Stimulated activated memory B cell treated with anti-CD40 and anti-IgM and Interleukin-4, amounts not matched to agents 10 μg/mL and 1 μg/mL and 100 μg/mL, for 72 hours (primary cell): ENCODE results near the gene USF3.
"Not testable (repeated sequence)": the region's sequence is repeated elsewhere in the genome, so short reads cannot be mapped to it uniquely, and the experiment has no call there.

ENCODE experiments used
- ATAC-seq: fragments of 150-1000 bp; cut with Tn5 transposase; 2 replicates; pipeline ENCODE4 v1.10.0; 2021
- H3K27ac Mint-ChIP-seq: one replicate; pipeline ENCODE4 v1.8.0; 2022; ENCODE audit warnings: mild to moderate bottlenecking, mixed read lengths
- H3K27me3 Mint-ChIP-seq: one replicate; pipeline ENCODE4 v1.8.0; 2022; ENCODE audit warnings: mixed read lengths
- H3K36me3 Mint-ChIP-seq: one replicate; pipeline ENCODE4 v1.8.0; 2022; ENCODE audit warnings: mixed read lengths
- H3K4me1 Mint-ChIP-seq: one replicate; pipeline ENCODE4 v1.8.0; 2022; ENCODE audit warnings: mixed read lengths
- H3K4me3 Mint-ChIP-seq: one replicate; pipeline ENCODE4 v1.8.0; 2022; ENCODE audit warnings: mild to moderate bottlenecking, moderate library complexity, mixed read lengths
- H3K9me3 Mint-ChIP-seq: one replicate; pipeline ENCODE4 v1.8.0; 2022; ENCODE audit warnings: mixed read lengths

USF3 gene

GRCh38 chr3:113643583-113643982 is 52.9 kb downstream of the USF3 start:
- ATAC-seq: no peak

GRCh38 chr3:113638910-113639309 is 57.5 kb downstream of the USF3 start:
- Mint-ChIP-seq H3K27ac (no peak overlapping the region), H3K27me3 (no peaks in the 10 kb centered on the region), H3K9me3 (peaks cover 2% of the 10 kb centered on the region), H3K4me3 (no peak overlapping the region), H3K4me1 (no peaks in the 10 kb centered on the region), H3K36me3 (peaks cover 4% of the 10 kb centered on the region)
- no peak for ATAC-seq

More at GRCh38 chr3:113643583-113643982, 52.9 kb downstream of the USF3 start:
- Mint-ChIP-seq H3K4me1 (no peaks in the 10 kb centered on the region), H3K27ac (no peak overlapping the region), H3K4me3 (no peak overlapping the region), H3K27me3 (no peaks in the 10 kb centered on the region), H3K36me3 (peaks cover 42% of the 10 kb centered on the region), H3K9me3 (peaks cover 10% of the 10 kb centered on the region)

DNA sequence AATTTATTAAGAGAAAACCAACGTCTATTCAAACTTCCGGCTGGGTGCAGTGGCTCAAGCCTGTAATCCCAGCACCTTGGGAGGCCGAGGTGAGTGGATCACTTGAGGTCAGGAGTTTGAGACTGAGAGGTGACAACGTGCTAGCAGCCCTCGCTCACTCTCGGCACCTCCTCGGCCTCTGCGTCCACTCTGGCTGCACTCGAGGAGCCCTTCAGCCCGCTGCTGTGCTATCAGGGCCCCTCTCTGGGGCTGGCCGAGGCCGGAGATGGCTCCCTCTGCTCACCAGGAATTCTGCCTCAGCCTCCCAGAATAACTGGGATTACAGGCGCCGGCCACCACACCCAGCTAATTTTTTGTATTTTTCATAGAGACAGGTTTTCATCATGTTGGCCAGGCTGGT is 58.7 kb downstream of the USF3 start:
- no peak overlapping the region for H3K27ac Mint-ChIP-seq
- no peak overlapping the region for H3K4me3 Mint-ChIP-seq
- no peaks in the 10 kb centered on the region for H3K27me3 Mint-ChIP-seq
- H3K36me3 Mint-ChIP-seq: no peaks in the 10 kb centered on the region
- no peak for ATAC-seq
- H3K4me1 Mint-ChIP-seq: no peaks in the 10 kb centered on the region
- no peaks in the 10 kb centered on the region for H3K9me3 Mint-ChIP-seq

DNA sequence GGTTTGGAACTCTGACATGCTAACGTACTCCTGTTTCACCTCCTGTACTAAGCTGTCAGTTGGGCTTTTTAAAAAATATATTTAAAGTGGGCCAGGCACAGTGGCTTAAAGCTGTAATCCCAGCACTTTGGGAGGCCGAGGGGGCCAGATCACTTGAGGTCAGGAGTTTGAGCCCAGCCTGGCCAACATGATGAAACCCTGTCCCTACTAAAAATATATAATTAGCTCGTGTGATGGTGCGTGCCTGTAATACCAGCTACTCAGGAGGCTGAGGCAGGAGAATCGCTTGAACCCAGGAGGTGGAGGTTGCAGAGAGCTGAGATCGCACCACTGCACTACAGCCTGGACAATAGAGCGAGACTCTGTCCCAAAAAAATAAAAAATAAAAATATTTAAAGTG is 60.4 kb downstream of the USF3 start:
- H3K27ac Mint-ChIP-seq, ATAC-seq, H3K36me3 Mint-ChIP-seq, H3K27me3 Mint-ChIP-seq, H3K4me1 Mint-ChIP-seq, H3K4me3 Mint-ChIP-seq, H3K9me3 Mint-ChIP-seq: not testable (repeated sequence)

DNA sequence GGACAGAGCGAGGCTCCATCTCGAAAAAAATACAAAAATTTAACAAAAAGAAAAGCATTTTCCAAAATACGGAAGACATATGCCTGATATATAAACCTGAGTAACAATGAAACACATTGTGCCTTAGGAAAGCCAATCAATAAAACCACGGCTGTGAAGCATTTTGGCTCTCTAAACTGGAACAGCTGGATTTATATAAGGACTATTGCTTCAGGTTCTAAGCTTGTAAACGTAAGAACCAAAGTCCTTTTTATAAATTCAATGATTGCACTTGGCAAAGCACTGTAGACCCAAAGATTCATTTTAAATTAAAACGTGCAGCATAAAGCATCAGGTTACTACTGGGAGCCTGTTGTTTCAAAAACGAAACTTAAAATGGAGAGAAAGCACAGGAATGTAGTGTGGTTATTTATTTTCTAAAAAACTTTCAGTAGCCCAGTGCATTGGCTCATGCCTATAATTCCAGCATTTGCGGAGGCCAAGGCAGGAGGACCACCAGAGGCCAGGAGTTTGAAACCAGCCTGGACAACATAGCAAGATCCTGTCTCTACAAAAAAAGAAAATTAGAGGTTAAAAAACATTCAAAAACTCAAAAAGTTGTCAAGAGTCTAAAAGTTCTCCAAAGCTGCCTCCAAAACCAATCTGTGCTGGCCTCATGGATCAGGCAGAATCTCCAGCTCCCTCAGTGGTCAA is 61.5 kb downstream of the USF3 start:
- peaks cover 16% of the 10 kb centered on the region for H3K4me1 Mint-ChIP-seq

DNA sequence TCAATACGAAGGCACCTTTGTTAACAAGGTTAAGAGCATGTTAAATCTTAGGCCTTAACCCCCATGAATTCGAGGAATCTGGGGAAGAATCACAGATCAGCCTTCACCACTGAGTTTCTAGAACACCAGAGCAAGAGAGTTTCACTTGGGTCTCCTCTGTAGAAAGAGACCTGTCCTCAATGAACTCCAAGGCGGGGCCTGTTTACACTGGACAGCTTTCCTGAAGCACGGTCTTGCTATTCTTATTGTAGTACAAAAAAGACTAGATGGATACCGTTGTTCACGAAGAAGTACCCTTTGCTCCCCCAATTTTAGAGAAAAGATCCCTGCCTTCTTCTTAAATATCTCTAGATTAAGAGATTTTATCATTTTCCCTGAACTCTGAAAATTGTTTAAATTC is 64.9 kb downstream of the USF3 start:
- H3K4me3 Mint-ChIP-seq: no peak overlapping the region
- no peaks in the 10 kb centered on the region for H3K27me3 Mint-ChIP-seq
- ATAC-seq: no peak
- peak overlapping the region; percentile 74 for H3K27ac Mint-ChIP-seq
- peaks cover 34% of the 10 kb centered on the region for H3K36me3 Mint-ChIP-seq
- H3K4me1 Mint-ChIP-seq: peaks cover 32% of the 10 kb centered on the region
- no peaks in the 10 kb centered on the region for H3K9me3 Mint-ChIP-seq

More for the DNA sequence above, 61.5 kb downstream of the USF3 start:
- H3K36me3 Mint-ChIP-seq: peaks cover 12% of the 10 kb centered on the region
- H3K9me3 Mint-ChIP-seq: no peaks in the 10 kb centered on the region
- H3K27me3 Mint-ChIP-seq: no peaks in the 10 kb centered on the region
- H3K27ac Mint-ChIP-seq: no peak overlapping the region
- no peak for ATAC-seq
- no peak overlapping the region for H3K4me3 Mint-ChIP-seq

DNA sequence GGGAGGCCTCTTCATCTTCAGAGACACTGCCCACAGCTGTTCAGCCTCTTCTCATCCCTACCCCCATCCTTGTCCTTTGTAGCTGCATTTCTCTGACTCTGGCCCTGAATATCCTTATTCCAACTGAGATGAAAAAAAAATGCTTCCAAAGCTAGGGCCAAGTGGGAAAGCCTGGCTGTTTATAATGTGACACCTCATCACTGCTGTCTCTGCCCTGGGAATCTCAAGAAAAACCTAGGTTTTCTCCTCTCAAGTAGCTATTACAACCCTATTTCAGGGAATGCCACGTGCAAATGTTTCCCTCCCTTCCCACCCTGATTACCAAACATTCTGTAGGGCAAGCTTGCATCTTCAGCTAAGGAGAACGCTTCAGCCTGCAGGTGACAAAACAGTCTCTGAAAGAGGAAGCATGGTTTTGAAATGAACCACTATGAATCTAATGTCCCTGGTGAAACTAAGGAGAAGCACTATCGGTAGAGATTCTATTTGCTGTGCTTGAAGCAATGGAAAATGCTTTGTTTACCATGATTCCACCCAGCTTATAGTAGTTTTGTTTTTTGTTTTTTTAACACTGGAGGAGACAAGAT is 65.4 kb downstream of the USF3 start:
- peaks cover 37% of the 10 kb centered on the region for H3K4me1 Mint-ChIP-seq
- no peaks in the 10 kb centered on the region for H3K9me3 Mint-ChIP-seq
- H3K36me3 Mint-ChIP-seq: peaks cover 39% of the 10 kb centered on the region
- peak; percentile 72 for ATAC-seq
- no peak overlapping the region for H3K4me3 Mint-ChIP-seq
- H3K27ac Mint-ChIP-seq: peak overlapping the region; percentile 74
- no peaks in the 10 kb centered on the region for H3K27me3 Mint-ChIP-seq

DNA sequence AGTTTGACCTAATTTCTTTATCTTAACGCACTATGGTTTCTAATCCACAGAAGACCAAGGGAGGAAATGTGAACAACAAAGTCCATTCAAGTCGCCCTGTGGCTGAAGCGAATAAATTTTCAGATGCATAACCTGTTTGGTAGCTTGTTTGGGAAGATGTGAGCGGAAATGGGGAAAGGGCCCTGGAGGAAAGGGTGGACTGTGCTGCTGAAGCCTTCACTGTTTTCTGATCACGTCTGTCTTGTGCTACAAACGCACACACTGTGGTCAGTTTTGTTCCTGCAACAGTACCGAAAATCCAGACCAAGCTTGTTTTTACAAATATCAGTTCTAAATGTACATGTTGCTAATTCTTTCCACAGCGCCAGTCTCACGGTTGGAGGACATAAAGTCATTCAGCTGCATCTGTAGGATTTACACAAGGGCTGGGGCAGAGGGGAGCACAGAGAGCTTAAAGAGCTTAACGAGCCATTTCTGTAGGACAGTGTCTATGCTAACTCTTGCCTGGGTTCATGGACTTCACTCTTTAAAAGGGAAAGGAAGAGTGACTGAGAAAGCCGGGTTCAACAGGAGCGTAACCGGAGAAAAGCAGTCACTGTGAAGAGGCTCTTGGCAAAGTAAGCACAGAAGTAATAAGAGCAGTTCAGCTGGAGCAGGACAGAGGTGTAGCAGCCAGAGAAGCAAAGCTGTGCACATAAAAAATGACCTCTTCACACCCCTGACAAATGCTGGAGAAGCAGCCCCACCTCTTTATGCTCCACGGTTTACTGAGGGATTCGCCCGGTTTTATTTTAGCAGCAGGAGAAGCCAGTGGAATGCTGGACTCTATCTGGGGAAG is 66.6 kb downstream of the USF3 start:
- Mint-ChIP-seq H3K4me3 (no peak overlapping the region), H3K27ac (peak overlapping the region; percentile 18), H3K36me3 (peaks cover 52% of the 10 kb centered on the region), H3K9me3 (no peaks in the 10 kb centered on the region), H3K27me3 (no peaks in the 10 kb centered on the region), H3K4me1 (peaks cover 50% of the 10 kb centered on the region)
- no peak for ATAC-seq

GRCh38 chr3:113628788-113629187 is 67.7 kb downstream of the USF3 start:
- Mint-ChIP-seq H3K4me1 (peaks cover 50% of the 10 kb centered on the region), H3K9me3 (no peaks in the 10 kb centered on the region), H3K27me3 (no peaks in the 10 kb centered on the region), H3K4me3 (no peak overlapping the region), H3K36me3 (peaks cover 62% of the 10 kb centered on the region), H3K27ac (peak overlapping the region; percentile 45)
- no peak for ATAC-seq

DNA sequence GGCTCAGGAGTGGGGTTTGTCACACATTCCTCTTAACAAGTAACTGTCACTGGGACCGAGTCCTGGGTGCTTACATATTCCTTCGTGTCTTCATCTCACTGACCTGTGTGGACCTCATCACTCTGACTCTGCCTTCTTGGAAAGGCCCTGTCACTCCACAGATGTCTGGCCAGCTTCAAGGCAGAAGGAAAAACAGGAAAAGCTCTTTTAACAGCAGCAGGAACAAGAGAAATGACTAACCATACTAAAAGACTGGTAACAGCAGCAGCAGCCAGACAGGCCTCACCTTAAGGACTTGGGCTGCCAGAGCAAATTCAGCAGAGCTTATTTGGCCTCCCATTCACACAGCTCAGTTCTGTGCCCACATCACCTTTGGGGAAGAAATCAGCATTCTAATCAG is 68.1 kb downstream of the USF3 start:
- Mint-ChIP-seq H3K4me1 (peaks cover 50% of the 10 kb centered on the region), H3K4me3 (no peak overlapping the region), H3K9me3 (no peaks in the 10 kb centered on the region), H3K36me3 (peaks cover 67% of the 10 kb centered on the region), H3K27me3 (no peaks in the 10 kb centered on the region), H3K27ac (peak overlapping the region; percentile 45)
- ATAC-seq: no peak

DNA sequence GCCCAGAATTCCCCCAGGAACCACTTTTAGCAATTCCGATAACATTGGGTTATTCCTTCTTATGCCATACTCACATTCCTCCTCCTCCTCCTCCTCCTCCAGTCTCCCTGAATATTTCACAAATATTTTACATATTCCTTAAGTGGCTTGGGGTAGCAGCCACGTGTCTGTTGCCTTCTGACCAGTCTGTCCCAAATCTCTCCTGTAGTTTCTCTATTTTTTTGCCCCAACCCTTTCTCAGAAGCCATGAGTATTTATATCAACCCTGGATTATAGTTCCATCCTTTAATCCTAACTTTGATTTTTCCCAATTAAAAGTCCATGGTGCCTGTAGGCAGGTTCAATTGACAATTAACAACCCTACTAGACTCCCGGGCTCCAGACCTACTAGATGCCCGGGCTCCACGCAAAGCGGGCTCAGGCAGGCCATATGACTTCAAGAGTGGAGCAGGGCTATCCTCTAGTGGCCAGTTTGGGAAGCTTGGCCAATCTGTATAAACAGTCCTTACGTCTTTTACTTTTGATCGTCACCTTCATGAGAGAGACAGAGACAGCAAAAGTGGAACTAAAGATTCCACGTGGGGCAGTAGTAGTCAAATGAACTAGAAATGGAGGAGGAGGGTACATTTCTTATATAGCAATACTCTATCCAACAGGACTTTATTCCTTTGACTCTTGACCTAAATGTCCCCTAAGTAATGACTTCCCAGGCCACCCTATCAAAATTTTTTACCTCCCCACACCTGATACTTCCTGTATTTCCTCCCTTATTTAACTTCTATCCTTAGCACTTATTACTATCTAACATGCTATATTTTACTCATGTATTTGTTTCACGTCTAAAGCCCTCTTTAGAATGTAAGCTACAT is 69.7 kb downstream of the USF3 start:
- Mint-ChIP-seq H3K27me3 (no peaks in the 10 kb centered on the region), H3K9me3 (no peaks in the 10 kb centered on the region), H3K36me3 (peaks cover 74% of the 10 kb centered on the region), H3K27ac (peak overlapping the region; percentile 96), H3K4me3 (peak overlapping the region; percentile 85), H3K4me1 (peaks cover 50% of the 10 kb centered on the region)
- peak; percentile 94 for ATAC-seq

- H3K4me3 Mint-ChIP-seq: peak overlapping the region; percentile 85
- peak; percentile 46 for ATAC-seq
Measured at GRCh38 chr3:113625834-113626233, 70.6 kb downstream of the USF3 start.

DNA sequence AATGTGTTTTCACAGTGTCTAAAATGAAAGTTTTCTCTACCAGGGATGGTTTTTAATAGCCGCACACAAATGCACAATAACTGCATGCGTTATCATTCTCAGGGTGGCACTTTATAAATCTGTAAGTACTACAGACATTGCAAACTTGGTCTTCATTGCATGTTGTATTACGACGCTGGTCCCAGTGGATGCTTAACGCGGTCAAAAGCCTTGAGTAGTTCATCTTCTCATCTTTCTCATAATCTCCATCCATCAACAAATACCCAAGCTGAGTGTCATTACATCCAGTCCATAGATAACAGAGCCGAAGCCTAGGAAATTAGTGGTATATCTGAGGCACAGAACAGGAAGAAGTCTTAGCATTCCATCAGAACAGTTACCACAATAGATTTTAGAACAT is 72.6 kb downstream of the USF3 start:
- no peaks in the 10 kb centered on the region for H3K27me3 Mint-ChIP-seq
- ATAC-seq: no peak
- no peak overlapping the region for H3K4me3 Mint-ChIP-seq
- H3K36me3 Mint-ChIP-seq: peaks cover 77% of the 10 kb centered on the region
- H3K27ac Mint-ChIP-seq: peak overlapping the region; percentile 9
- H3K4me1 Mint-ChIP-seq: peaks cover 47% of the 10 kb centered on the region
- H3K9me3 Mint-ChIP-seq: no peaks in the 10 kb centered on the region

More at GRCh38 chr3:113625834-113626233, 70.6 kb downstream of the USF3 start:
- H3K4me1 Mint-ChIP-seq: peaks cover 42% of the 10 kb centered on the region
- no peaks in the 10 kb centered on the region for H3K9me3 Mint-ChIP-seq
- H3K27ac Mint-ChIP-seq: peak overlapping the region; percentile 96
- H3K27me3 Mint-ChIP-seq: no peaks in the 10 kb centered on the region
- peaks cover 76% of the 10 kb centered on the region for H3K36me3 Mint-ChIP-seq

DNA sequence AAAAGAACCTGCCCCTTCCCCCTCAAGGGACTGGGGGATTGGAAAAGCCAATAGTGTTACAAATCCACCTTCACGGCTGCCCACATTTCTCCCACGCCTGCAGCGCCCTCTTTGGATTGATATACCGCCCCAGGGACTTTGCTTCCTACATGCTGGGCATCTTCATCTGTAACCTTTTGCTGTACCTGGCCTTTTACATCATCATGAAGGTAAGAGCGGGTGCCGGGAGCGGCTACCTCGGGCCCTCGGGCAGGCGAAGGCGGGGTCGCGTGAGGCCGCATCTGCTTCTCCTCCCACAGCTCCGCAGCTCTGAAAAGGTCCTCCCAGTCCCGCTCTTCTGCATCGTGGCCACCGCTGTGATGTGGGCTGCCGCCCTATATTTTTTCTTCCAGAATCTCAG is 73.1 kb downstream of the USF3 start:
- H3K9me3 Mint-ChIP-seq: no peaks in the 10 kb centered on the region
- no peak for ATAC-seq
- H3K27me3 Mint-ChIP-seq: no peaks in the 10 kb centered on the region
- peaks cover 47% of the 10 kb centered on the region for H3K4me1 Mint-ChIP-seq
- peaks cover 73% of the 10 kb centered on the region for H3K36me3 Mint-ChIP-seq
- H3K4me3 Mint-ChIP-seq: no peak overlapping the region
- peak overlapping the region; percentile 9 for H3K27ac Mint-ChIP-seq

GRCh38 chr3:113620091-113620490 is 76.4 kb downstream of the USF3 start:
- peaks cover 16% of the 10 kb centered on the region for H3K4me1 Mint-ChIP-seq
- H3K27me3 Mint-ChIP-seq: no peaks in the 10 kb centered on the region
- H3K4me3 Mint-ChIP-seq: no peak overlapping the region
- H3K27ac Mint-ChIP-seq: peak overlapping the region; percentile 20
- peaks cover 57% of the 10 kb centered on the region for H3K36me3 Mint-ChIP-seq
- H3K9me3 Mint-ChIP-seq: no peaks in the 10 kb centered on the region
- no peak for ATAC-seq
